HepG2 (cell line): ENCODE results near the gene AADACL4. TPM values are rescaled to one million over a fixed set of nuclear protein-coding genes. Genes with fewer than 3 reads are reported as not detected.

Source experiments
- ATAC-seq: fragments of 200-7000 bp; cut with Tn5 transposase; 3 replicates; pipeline ENCODE4 v1.9.1; 2020; ENCODE audit warnings: mild to moderate bottlenecking, moderate library complexity
- BruUV-seq: library from RNA; stranded (reverse); fragments of 400-500 nt; replicated peaks from 2 replicates; lab custom pipeline; 2021; lab: Mats Ljungman, UMichigan
- CTCF ChIA-PET: fragments of 300-600 bp; formaldehyde crosslinking; extraction: SDS; loops from one replicate; lab custom pipeline; 2021; ENCODE audit warnings: low total read pairs, inconsistent platforms, low intra/inter-chr PET ratio; lab: Yijun Ruan, JAX
- POLR2A ChIA-PET: fragments of 350-600 bp; sonication (Branson Sonifier 250); formaldehyde crosslinking; loops from one replicate; lab custom pipeline; 2020; ENCODE audit warnings: antibody characterized with exemption, inconsistent platforms; lab: Yijun Ruan, JAX
- DNase-seq: peaks from one replicate; pipeline ENCODE4 v3.0.0-alpha.2; 2015; ENCODE audit warnings: low spot score
- FAIRE-seq: peaks from 3 replicates; lab custom pipeline; 2011; peaks lifted over from hg19 to GRCh38; lab: Jason Lieb, UNC
- H2AFZ ChIP-seq: one replicate; pipeline ENCODE4 v1.6.1; 2011; ENCODE audit warnings: low read length, inconsistent platforms
- H3K27ac ChIP-seq: fragments of 300-600 bp; 3 replicates; pipeline ENCODE4 v1.8.0; 2011; ENCODE audit warnings: mixed run types, mild to moderate bottlenecking, mixed read lengths, low read length, inconsistent platforms; ENCODE audit not compliant: insufficient read depth; ENCODE audit errors: extremely low read length
- H3K27me3 ChIP-seq, 2 experiments: fragments of 200-600 bp in 1 of 2; 2 replicates in 1 of 2; 3 replicates in 1 of 2; pipeline versions ENCODE4 v1.6.0 to v1.8.0; 2011; ENCODE audit warnings: low read length in 2 of 2, mild to moderate bottlenecking in 2 of 2, moderate library complexity in 2 of 2, inconsistent platforms in 1 of 2; ENCODE audit not compliant: insufficient read depth in 2 of 2, control insufficient read depth in 1 of 2
- H3K36me3 ChIP-seq, 2 experiments: fragments of 200-600 bp in 1 of 2; replicated peaks in 1 of 2; 2 replicates in 1 of 2; 3 replicates in 1 of 2; pipeline versions ENCODE4 v1.5.1 to v1.8.0; 2011; ENCODE audit warnings: low read length in 2 of 2, inconsistent platforms in 1 of 2; ENCODE audit not compliant: insufficient read depth in 2 of 2, control insufficient read depth in 1 of 2
- H3K4me1 ChIP-seq: 2 replicates; pipeline ENCODE4 v1.5.1; 2012; ENCODE audit warnings: low read length, inconsistent platforms; ENCODE audit not compliant: insufficient read depth
- H3K4me2 ChIP-seq: 2 replicates; pipeline ENCODE4 v1.6.0; 2011; ENCODE audit warnings: low read depth, low read length, inconsistent platforms
- H3K4me3 ChIP-seq, 3 experiments: fragments of 200-600 bp in 1 of 3; sonication (generic), shearing (Covaris generic) in 1 of 3; replicated peaks in 1 of 3; 2 replicates each; pipeline ENCODE4 v1.5.1; 2011 to 2016; ENCODE audit warnings: low read length in 3 of 3, inconsistent platforms in 2 of 3, low read depth in 2 of 3, mild to moderate bottlenecking in 2 of 3, control low read depth in 1 of 3, mixed read lengths in 1 of 3; ENCODE audit not compliant: insufficient read depth in 1 of 3
- H3K79me2 ChIP-seq: one replicate; pipeline ENCODE4 v1.6.1; 2011; ENCODE audit warnings: low read length, inconsistent platforms; ENCODE audit not compliant: insufficient read depth
- H3K9ac ChIP-seq: 2 replicates; pipeline ENCODE4 v1.6.0; 2011; ENCODE audit warnings: mild to moderate bottlenecking, low read depth, low read length, inconsistent platforms; ENCODE audit not compliant: insufficient read depth
- H3K9me3 ChIP-seq: 2 replicates; pipeline ENCODE4 v1.5.1; 2012; ENCODE audit warnings: mild to moderate bottlenecking, low read length
- H4K20me1 ChIP-seq: 2 replicates; pipeline ENCODE4 v1.6.0; 2011; ENCODE audit warnings: inconsistent platforms, mild to moderate bottlenecking, low read length, moderate library complexity; ENCODE audit not compliant: insufficient read depth
- AGO2 ChIP-seq: fragments of 200-400 bp; formaldehyde crosslinking; optimal IDR thresholded peaks from 2 replicates; pipeline ENCODE3; 2017; ENCODE audit warnings: mild to moderate bottlenecking, low read depth, low read length, moderate library complexity
- FOSL2 ChIP-seq: sonication (generic); formaldehyde crosslinking; IDR thresholded peaks from 2 replicates; pipeline ENCODE4 v1.4.0; 2020; ENCODE audit warnings: missing genetic modification reagents
- KDM5B ChIP-seq: sonication (generic); formaldehyde crosslinking; IDR thresholded peaks from 2 replicates; pipeline ENCODE4 v1.4.0; 2020; ENCODE audit warnings: missing genetic modification reagents, mild to moderate bottlenecking, borderline replicate concordance
- RFX1 ChIP-seq: fragments of 450-650 bp; IDR thresholded peaks from 2 replicates; pipeline ENCODE4 v1.6.1; 2017
- ZC3H13 ChIP-seq: sonication (generic); formaldehyde crosslinking; IDR thresholded peaks from 2 replicates; pipeline ENCODE4 v1.8.1; 2023; ENCODE audit warnings: mild to moderate bottlenecking, missing genetic modification reagents, moderate library complexity
- ZKSCAN1 ChIP-seq: fragments of 150-350 bp; IDR thresholded peaks from 2 replicates; pipeline ENCODE4 v1.6.1; 2014; ENCODE audit warnings: low read length
- WGBS: methylation state at CpG from one replicate; pipeline ENCODE4 v1.1.6; 2017; ENCODE audit warnings: low lambda C conversion rate; 5-methylcytosine and 5-hydroxymethylcytosine counted together
- in situ Hi-C: cut with HindIII; loops from 2 replicates; pipeline ENCODE4 v1.10.0; 2017; ENCODE audit warnings: low pct_unique_long_range_greater_than_20kb; ENCODE audit not compliant: extremely low pct_ligation_motif_present
- intact Hi-C: fragments of 100-400 bp; cut with micrococcal nuclease; formaldehyde crosslinking; loops from one replicate; pipeline ENCODE4 v1.10.0; 2022; ENCODE audit not compliant: unreplicated experiment
- polyA plus RNA-seq, 8 experiments: library from polyadenylated mRNA; depleted of rRNA in 3 of 8; stranded (reverse) in 7 of 8; unstranded in 1 of 8; fragments of >200 nt; fragmentation: Illumina TruSeq in 4 of 8; extraction: Trizol in 4 of 8; gene quantifications; 2 replicates each; pipeline versions ENCODE4 v1.2.1 to v1.2.3, GENCODE V29; 2011 to 2016; ENCODE audit warnings: low read depth in 4 of 8, missing spikeins in 1 of 8, mixed read lengths in 1 of 8; ENCODE audit not compliant: insufficient read depth in 1 of 8
- total RNA-seq, 5 experiments: library from RNA; depleted of rRNA; stranded (reverse); fragments of >200 nt; fragmentation: Illumina TruSeq; extraction: Trizol; gene quantifications; 2 replicates each; pipeline ENCODE4 v1.2.3, GENCODE V29; 2016; ENCODE audit warnings: low read depth in 1 of 5
- TF ChIP-seq, protein P1 (sequence below): sonication (generic); formaldehyde crosslinking; IDR thresholded peaks from 2 replicates; pipeline ENCODE4 v1.8.0; 2022; ENCODE audit warnings: mild to moderate bottlenecking, missing genetic modification reagents; ENCODE audit not compliant: insufficient replicate concordance
- TF ChIP-seq, protein P2 (sequence below): sonication (generic); formaldehyde crosslinking; IDR thresholded peaks from 2 replicates; pipeline ENCODE4 v1.4.0; 2020; ENCODE audit warnings: mild to moderate bottlenecking, missing genetic modification reagents
- TF ChIP-seq, protein P3 (sequence below): sonication (generic); formaldehyde crosslinking; IDR thresholded peaks from 2 replicates; pipeline ENCODE4 v1.4.0; 2020; ENCODE audit warnings: mild to moderate bottlenecking, missing genetic modification reagents
- TF ChIP-seq, protein P4 (sequence below): sonication (generic); formaldehyde crosslinking; IDR thresholded peaks from 2 replicates; pipeline ENCODE4 v1.4.0; 2020; ENCODE audit warnings: missing genetic modification reagents
- TF ChIP-seq, protein P5 (sequence below): sonication (generic); formaldehyde crosslinking; IDR thresholded peaks from 2 replicates; pipeline ENCODE4 v1.4.0; 2020; ENCODE audit warnings: missing genetic modification reagents
- TF ChIP-seq, protein P6 (sequence below): sonication (generic); formaldehyde crosslinking; IDR thresholded peaks from 2 replicates; pipeline ENCODE4 v1.5.1; 2020; ENCODE audit warnings: mild to moderate bottlenecking, missing genetic modification reagents, moderate library complexity

Gene AADACL4
- total and polyA plus RNA-seq, 2 of the 13 experiments (the other 11 are each of a cell fraction or from before 2014, with no cell fraction given) = not detected

DNA sequence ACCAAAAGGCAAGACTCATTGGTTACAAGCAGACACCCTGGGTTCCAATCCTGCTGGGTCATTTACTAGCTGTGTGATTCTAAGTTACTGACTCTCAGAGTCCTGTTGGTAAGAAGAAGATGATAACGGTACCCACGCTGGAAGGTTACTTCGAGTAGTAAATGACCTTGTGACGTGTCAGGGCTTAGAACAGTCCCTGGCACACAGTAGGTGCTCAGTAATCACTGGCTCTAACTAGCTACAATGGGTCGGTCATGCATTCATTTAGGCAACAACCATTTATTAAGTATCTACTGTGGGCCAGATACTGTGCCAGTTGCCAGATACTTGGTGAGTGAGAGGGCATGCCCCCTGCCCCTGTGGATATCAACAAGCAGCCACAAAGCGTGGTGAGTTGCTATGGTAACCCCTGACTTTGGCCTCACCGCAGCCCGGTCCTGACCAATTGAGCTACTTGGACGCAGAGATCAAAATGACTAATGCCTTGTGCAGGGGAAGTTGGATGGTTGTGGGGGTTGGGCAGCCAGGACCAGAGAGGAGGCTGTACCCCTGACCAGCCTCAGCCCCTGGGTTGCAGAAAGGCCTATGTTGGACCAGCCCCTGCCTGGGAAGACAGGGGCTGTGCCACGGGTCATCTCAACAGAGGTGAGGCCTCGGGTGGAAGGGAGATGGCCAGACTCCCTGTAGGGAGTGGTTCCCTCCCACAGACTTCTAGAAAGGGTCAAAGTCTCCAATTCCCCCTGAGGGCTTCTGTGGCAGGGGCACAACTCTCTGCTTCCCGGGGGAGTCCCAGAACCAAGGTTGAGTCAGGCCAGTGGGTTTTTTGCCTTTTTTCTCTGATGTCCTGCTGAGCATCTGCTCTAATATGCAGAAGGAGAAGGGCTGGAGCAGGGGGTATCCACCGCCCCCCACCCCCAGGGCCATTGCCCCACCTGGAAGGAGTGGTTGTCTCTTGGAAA, 41.9 kb upstream of the AADACL4 start:
- no TSS peak for BruUV-seq
- DNase-seq = peak; percentile 34
- in situ Hi-C loops = no loop called here
- intact Hi-C loops = loop anchor here (1.0 kb wide), 1 partner anchor 17 kb away; no protein-coding TSS in a partner anchor
- Histone ChIP-seq H3K4me3 (no peak overlapping the region), H3K9ac (no peak overlapping the region), H3K27ac (no peak overlapping the region), H3K79me2 (peaks cover 87% of the 10 kb centered on the region), H3K4me2 (0 out of 2 replicates have a peak overlapping the region, but pooled peaks have one; percentile 6), H2AFZ (no peak overlapping the region), H3K9me3 (no peaks in the 10 kb centered on the region), H3K36me3 (peaks cover 11 to 57% of the 10 kb centered on the region in 2 experiments), H4K20me1 (peaks cover 90% of the 10 kb centered on the region), H3K4me1 (peaks cover 94% of the 10 kb centered on the region), H3K27me3 (no peaks in the 10 kb centered on the region)
- peak; percentile 15 for ATAC-seq
- FAIRE-seq = no peak
- CTCF ChIA-PET = interaction anchor here (4.2 kb wide), 1 partner anchor 17 kb away, joined by 56 read pairs; the partner anchor contains the start of gene DHRS3
- WGBS = 94% methylated on average over 7 of the region's 13 CpGs
- POLR2A ChIA-PET = interaction anchor here (1.4 to 17.4 kb wide), 3 partner anchors 10 to 74 kb away, joined by 3 to 357 read pairs (median 3); partner anchors contain the start of gene DHRS3
- TF ChIP-seq, protein P1, sequence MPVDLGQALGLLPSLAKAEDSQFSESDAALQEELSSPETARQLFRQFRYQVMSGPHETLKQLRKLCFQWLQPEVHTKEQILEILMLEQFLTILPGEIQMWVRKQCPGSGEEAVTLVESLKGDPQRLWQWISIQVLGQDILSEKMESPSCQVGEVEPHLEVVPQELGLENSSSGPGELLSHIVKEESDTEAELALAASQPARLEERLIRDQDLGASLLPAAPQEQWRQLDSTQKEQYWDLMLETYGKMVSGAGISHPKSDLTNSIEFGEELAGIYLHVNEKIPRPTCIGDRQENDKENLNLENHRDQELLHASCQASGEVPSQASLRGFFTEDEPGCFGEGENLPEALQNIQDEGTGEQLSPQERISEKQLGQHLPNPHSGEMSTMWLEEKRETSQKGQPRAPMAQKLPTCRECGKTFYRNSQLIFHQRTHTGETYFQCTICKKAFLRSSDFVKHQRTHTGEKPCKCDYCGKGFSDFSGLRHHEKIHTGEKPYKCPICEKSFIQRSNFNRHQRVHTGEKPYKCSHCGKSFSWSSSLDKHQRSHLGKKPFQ (CRISPR knock-in tag) = no peak
- TF ChIP-seq AGO2 (peak; percentile 74), ZKSCAN1 (peak; percentile 87), ZC3H13 (CRISPR knock-in tag) (0 out of 2 replicates have a peak, but pooled peaks have one; percentile 39), RFX1 (peak; percentile 66), FOSL2 (CRISPR knock-in tag) (peak; percentile 41; the same call in 1 of the 2 replicates), KDM5B (CRISPR knock-in tag) (0 out of 2 replicates have a peak, but pooled peaks have one; percentile 24)
- TF ChIP-seq, protein P2, sequence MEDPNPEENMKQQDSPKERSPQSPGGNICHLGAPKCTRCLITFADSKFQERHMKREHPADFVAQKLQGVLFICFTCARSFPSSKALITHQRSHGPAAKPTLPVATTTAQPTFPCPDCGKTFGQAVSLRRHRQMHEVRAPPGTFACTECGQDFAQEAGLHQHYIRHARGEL = no peak
- TF ChIP-seq, protein P3, sequence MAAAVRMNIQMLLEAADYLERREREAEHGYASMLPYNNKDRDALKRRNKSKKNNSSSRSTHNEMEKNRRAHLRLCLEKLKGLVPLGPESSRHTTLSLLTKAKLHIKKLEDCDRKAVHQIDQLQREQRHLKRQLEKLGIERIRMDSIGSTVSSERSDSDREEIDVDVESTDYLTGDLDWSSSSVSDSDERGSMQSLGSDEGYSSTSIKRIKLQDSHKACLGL (CRISPR knock-in tag) = no peak
- TF ChIP-seq, protein P4, sequence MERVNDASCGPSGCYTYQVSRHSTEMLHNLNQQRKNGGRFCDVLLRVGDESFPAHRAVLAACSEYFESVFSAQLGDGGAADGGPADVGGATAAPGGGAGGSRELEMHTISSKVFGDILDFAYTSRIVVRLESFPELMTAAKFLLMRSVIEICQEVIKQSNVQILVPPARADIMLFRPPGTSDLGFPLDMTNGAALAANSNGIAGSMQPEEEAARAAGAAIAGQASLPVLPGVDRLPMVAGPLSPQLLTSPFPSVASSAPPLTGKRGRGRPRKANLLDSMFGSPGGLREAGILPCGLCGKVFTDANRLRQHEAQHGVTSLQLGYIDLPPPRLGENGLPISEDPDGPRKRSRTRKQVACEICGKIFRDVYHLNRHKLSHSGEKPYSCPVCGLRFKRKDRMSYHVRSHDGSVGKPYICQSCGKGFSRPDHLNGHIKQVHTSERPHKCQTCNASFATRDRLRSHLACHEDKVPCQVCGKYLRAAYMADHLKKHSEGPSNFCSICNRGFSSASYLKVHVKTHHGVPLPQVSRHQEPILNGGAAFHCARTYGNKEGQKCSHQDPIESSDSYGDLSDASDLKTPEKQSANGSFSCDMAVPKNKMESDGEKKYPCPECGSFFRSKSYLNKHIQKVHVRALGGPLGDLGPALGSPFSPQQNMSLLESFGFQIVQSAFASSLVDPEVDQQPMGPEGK = no peak
- TF ChIP-seq, protein P5, sequence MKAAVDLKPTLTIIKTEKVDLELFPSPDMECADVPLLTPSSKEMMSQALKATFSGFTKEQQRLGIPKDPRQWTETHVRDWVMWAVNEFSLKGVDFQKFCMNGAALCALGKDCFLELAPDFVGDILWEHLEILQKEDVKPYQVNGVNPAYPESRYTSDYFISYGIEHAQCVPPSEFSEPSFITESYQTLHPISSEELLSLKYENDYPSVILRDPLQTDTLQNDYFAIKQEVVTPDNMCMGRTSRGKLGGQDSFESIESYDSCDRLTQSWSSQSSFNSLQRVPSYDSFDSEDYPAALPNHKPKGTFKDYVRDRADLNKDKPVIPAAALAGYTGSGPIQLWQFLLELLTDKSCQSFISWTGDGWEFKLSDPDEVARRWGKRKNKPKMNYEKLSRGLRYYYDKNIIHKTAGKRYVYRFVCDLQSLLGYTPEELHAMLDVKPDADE (CRISPR knock-in tag) = no peak
- TF ChIP-seq, protein P6, sequence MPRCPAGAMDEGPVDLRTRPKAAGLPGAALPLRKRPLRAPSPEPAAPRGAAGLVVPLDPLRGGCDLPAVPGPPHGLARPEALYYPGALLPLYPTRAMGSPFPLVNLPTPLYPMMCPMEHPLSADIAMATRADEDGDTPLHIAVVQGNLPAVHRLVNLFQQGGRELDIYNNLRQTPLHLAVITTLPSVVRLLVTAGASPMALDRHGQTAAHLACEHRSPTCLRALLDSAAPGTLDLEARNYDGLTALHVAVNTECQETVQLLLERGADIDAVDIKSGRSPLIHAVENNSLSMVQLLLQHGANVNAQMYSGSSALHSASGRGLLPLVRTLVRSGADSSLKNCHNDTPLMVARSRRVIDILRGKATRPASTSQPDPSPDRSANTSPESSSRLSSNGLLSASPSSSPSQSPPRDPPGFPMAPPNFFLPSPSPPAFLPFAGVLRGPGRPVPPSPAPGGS (CRISPR knock-in tag) = peak; percentile 61; the same call in 1 of the 2 replicates
